ENCODE measurements around the gene DPYSL4.

The DPYSL4 gene

DNA sequence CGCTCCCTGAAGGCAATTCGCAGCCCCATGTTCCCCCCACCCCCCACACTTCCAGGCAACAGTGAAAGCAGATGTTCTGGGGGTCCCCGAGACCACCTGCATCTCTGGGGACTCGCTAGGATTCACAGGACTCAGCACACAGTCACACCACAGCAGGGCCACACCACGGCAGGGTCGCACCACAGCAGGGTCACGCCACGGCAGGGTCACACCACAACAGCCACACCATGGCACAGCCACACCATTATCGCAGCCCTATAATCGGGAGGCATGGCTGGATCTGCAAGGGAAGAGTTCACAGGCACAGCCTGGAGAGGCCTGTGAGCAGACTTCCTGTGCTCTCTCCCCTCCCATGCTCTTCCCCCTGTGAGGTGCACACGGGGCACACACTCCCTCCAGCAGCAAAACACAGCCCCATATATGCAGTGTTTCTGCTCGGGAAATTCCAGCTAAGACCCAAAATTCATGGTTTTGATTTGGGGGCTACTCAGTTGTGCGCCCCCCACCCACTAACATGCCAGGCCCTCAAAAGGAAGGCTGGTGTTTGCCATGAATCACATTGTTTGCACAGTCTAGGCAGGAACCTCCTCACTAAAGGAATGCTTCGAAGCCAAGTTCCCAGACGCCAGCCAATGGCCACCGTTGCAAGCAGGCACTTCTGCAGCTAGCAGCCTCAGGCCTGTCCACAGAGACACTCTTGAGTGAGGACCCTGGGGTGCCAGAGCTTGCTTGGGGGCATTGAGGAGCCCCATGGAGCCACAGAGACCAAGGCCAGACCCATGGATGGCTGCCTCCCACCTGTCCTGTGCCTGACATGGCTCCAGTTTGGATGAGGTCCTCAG, 7.0 kb upstream of the DPYSL4 start:
- Histone ChIP-seq H3K36me3 (ENCODE audit: control insufficient read depth, insufficient read depth, low read length) (no peaks in the 10 kb centered on the region), H3K27ac (ENCODE audit: low read depth, low read length) (no peak overlapping the region), H3K4me3 (ENCODE audit: low read length) (no peak overlapping the region), H3K9ac (ENCODE audit: low read length) (no peak overlapping the region), H3K27me3 (ENCODE audit: control insufficient read depth, insufficient read depth, low read length) (peaks cover 11% of the 10 kb centered on the region), H3K4me1 (ENCODE audit: control insufficient read depth, insufficient read depth, low read length) (no peaks in the 10 kb centered on the region)

DNA sequence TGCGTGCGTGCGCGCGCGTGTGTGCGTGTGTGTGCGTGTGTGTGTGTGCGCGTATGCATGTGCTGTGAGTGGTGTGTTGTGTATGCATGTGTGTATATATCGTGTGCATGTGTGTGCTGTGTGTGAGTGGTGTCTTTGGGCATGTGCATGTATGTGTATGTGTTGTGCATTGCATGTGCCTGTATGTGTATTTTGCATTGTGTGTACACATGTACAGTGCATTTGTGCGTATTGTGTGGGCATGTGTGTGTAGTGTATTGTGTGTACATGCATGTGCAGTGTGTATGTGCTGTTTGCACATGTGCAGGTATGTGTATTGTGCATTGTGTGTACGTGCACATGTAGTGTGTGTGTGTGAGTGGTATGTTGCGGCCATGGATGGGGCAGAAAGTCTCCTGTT, 6.0 kb upstream of the DPYSL4 start:
- H3K27ac ChIP-seq (ENCODE audit: low read depth, low read length) = no peak overlapping the region
- H3K4me3 ChIP-seq (ENCODE audit: low read length) = no peak overlapping the region
- H3K27me3 ChIP-seq (ENCODE audit: control insufficient read depth, insufficient read depth, low read length) = peaks cover 17% of the 10 kb centered on the region
- H3K36me3 ChIP-seq (ENCODE audit: control insufficient read depth, insufficient read depth, low read length) = no peaks in the 10 kb centered on the region
- H3K9ac ChIP-seq (ENCODE audit: low read length) = no peak overlapping the region
- no peaks in the 10 kb centered on the region for H3K4me1 ChIP-seq (ENCODE audit: control insufficient read depth, insufficient read depth, low read length)

DNA sequence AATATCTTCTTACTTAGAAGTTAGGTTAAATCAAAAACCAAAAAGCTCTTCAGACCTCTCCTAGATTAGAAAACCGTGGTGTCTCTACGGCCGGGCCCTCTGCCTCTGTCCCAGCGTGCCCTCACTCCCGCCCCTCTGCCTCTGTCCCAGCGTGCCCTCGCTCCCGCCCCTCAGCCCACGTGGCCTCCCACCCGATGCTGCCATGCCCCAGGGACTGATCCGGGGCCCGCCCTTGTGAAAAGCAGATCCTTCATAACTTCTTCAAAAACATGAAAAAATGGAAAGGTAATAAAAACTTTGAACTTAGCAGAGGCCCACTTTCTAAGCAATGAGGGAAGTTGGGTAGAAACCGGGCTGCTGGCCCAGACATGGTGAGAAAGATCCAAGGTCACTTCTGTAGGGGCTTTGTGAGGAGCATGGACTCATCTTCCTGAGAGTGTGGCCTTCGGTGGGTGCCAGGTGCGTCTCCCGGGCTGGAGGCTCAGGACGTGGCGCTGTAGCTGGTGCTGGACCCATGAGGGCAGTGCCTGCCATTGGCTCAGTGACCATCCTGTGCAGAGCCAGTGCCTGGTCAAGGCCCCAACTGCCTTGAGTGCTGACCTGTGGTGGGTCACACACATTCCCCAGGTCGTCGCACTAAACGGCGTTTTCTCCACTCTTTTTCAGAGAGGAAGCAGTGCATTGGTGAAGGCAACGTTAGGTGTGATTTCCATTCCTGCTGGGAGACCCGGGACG, 4.9 kb upstream of the DPYSL4 start:
- Histone ChIP-seq H3K9ac (ENCODE audit: low read length) (no peak overlapping the region), H3K27me3 (ENCODE audit: control insufficient read depth, insufficient read depth, low read length) (peaks cover 22% of the 10 kb centered on the region), H3K4me1 (ENCODE audit: control insufficient read depth, insufficient read depth, low read length) (no peaks in the 10 kb centered on the region), H3K4me3 (ENCODE audit: low read length) (no peak overlapping the region), H3K27ac (ENCODE audit: low read depth, low read length) (no peak overlapping the region), H3K36me3 (ENCODE audit: control insufficient read depth, insufficient read depth, low read length) (no peaks in the 10 kb centered on the region)

DNA sequence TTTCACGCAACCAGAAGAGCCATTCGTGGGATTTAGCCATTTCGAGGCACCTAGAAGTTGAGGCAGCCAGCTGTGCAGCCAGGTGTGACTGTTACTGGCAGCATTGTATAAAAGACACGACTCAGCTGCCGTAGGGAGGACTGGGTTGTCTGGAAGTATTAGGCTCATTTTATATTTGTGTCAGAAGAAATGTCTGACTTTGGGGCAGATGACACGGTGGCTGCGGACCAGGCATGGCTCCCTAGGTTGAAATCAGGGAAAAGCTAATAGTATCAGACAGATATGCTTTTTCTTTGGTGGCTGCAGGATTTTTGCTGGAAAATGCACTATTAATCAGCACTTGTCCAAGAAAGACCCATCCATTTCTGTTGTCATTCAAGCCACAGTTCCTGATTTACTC, 4.2 kb upstream of the DPYSL4 start:
- H3K27me3 ChIP-seq (ENCODE audit: control insufficient read depth, insufficient read depth, low read length) = peaks cover 21% of the 10 kb centered on the region
- H3K36me3 ChIP-seq (ENCODE audit: control insufficient read depth, insufficient read depth, low read length) = no peaks in the 10 kb centered on the region
- no peak overlapping the region for H3K9ac ChIP-seq (ENCODE audit: low read length)
- H3K4me1 ChIP-seq (ENCODE audit: control insufficient read depth, insufficient read depth, low read length) = no peaks in the 10 kb centered on the region
- no peak overlapping the region for H3K27ac ChIP-seq (ENCODE audit: low read depth, low read length)
- H3K4me3 ChIP-seq (ENCODE audit: low read length) = no peak overlapping the region

DNA sequence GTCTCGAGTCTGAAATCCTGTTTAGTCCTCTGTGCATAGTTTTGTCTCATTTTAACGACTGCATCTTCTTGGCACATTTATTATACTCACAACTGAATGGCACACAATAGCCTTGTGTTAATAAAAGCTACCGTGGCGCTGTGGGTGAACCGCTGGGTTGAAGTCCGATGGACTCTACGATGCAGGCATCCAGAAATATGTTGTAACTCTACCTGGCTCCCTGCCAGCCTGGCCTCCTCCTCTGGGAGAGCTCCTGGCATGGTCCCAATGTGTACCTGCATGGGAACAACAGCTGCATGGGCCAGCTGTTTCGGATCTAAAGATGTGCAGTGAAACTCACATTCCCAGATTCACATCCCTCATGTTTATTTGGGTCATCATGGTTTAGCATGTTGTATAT, 3.7 kb upstream of the DPYSL4 start:
- Histone ChIP-seq H3K27me3 (ENCODE audit: control insufficient read depth, insufficient read depth, low read length) (peaks cover 21% of the 10 kb centered on the region), H3K36me3 (ENCODE audit: control insufficient read depth, insufficient read depth, low read length) (no peaks in the 10 kb centered on the region), H3K4me1 (ENCODE audit: control insufficient read depth, insufficient read depth, low read length) (no peaks in the 10 kb centered on the region), H3K9ac (ENCODE audit: low read length) (no peak overlapping the region), H3K4me3 (ENCODE audit: low read length) (no peak overlapping the region), H3K27ac (ENCODE audit: low read depth, low read length) (no peak overlapping the region)

DNA sequence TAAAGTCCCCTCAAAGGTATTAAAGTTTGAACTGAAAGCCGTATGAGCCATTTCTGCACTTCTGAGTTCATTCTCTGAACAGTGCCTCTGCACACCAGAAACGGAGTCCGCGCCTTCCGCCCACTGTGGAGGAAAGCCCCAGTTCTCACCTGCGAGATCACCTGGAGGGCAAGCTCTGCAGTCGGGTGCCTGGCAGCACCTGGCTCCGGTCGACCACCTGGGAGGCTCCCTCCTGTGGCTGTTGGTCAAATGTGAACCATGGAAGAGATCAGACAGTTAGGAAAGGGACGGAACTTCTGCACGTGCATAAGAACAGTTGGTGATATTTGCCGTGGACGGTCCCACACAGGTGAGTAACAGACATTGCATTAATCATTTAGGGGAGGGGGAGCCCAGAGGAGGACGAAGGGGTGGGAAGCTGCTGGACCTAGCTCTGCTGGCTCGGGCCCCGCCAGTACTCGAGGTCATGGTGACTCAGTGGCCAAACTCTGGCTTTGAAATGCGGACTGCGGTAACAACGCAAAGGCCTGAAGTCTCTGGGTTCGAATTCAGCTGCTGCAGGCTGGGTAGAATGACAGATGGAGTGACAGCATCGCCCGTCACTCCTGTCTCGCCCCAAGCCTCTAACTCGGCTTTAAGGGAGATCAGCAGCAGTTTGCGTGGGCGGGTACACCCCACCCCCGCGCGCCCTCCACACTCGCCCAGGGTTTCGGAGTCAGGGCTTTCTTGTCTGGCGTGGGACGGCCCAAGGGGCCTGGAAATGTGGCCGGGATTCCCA, 1.7 kb upstream of the DPYSL4 start:
- H3K36me3 ChIP-seq (ENCODE audit: control insufficient read depth, insufficient read depth, low read length) = no peaks in the 10 kb centered on the region
- no peaks in the 10 kb centered on the region for H3K4me1 ChIP-seq (ENCODE audit: control insufficient read depth, insufficient read depth, low read length)
- no peak overlapping the region for H3K4me3 ChIP-seq (ENCODE audit: low read length)
- H3K9ac ChIP-seq (ENCODE audit: low read length) = no peak overlapping the region
- H3K27me3 ChIP-seq (ENCODE audit: control insufficient read depth, insufficient read depth, low read length) = peaks cover 26% of the 10 kb centered on the region
- no peak overlapping the region for H3K27ac ChIP-seq (ENCODE audit: low read depth, low read length)

DNA sequence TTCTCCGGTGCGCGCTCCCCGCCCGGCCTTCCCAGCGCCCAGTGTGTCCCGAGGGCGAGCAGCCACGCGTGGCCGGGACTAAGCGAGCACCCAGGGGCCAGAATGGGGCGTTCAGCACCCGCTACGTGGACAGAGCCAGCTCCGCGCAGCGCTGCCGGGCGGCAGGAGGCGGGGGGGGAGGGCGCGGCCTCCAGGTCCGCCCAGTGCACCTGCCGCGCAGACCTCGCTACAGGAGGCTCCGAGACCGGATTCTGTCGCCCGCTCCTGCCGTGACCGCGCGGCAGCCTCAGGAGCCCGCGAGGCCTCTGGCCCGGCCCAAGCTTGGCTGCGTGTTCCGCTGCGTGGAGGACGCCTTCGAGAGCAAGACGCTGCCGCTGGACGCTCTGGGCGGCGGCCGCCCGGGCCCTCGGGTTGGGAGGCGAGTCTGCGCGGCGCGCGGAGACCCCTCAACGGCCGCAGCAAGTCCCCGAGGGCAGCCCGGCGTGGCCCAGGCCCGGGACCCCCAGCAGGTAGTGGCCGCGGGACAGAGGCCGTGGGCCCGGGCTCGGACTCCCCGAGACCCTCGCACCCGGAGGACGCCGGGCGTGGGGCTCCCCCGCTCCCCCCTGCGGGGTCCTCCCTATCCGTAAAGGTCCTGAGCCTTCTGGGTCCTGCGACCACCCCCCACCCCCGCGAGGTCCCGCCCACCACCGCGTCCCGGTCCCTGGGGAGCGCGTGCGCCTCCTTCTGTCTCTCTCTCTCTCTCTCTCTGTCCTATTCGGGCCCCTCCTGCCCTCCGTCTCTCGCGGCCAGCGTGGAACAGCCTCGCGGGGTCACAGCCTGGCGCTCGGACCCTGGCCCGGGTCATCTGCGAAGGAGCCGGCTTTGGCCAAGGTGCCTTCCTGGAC, 904 bp upstream of the DPYSL4 start:
- H3K27me3 ChIP-seq (ENCODE audit: control insufficient read depth, insufficient read depth, low read length) = peaks cover 26% of the 10 kb centered on the region
- H3K9ac ChIP-seq (ENCODE audit: low read length) = no peak overlapping the region
- no peak overlapping the region for H3K27ac ChIP-seq (ENCODE audit: low read depth, low read length)
- H3K4me3 ChIP-seq (ENCODE audit: low read length) = peak overlapping the region; percentile 21
- no peaks in the 10 kb centered on the region for H3K4me1 ChIP-seq (ENCODE audit: control insufficient read depth, insufficient read depth, low read length)
- no peaks in the 10 kb centered on the region for H3K36me3 ChIP-seq (ENCODE audit: control insufficient read depth, insufficient read depth, low read length)

DNA sequence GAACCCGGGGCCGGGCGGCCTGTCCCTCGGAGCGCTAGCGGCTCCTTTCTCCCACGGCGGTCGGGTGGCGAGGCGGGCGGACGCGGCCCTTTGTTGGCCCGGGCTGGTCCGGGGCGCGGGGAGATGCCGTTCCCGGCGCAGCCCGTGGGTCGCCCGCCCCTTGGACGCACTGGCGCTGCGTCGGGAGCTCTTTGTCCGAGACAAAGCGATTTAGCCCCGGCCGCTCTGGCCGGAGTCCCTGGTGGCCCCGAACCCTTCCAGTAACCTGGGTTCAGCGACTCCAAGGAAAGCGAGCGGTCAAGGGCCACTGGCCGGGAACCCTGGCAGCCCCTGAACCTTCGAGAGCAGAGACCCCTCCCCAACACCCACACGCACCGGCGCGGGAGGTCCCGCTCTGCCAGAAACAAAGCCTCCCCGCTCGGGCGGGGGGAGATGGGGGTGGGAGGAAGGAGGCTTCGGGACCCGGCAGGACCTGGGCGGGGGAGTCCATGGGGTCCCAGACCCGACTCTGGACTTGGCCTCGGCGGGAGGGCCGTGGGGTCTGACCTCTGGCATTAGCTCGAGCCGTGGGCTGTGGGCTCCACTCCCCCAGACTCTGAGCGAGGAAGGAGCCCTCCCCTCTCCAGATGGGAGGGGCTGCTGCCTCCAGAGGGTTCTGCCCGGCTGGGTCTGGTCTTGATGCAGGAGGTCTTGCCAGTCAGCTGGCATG, 836 bp downstream of the DPYSL4 start:
- Histone ChIP-seq H3K9ac (ENCODE audit: low read length) (no peak overlapping the region), H3K36me3 (ENCODE audit: control insufficient read depth, insufficient read depth, low read length) (no peaks in the 10 kb centered on the region), H3K4me3 (ENCODE audit: low read length) (peak overlapping the region; percentile 15), H3K4me1 (ENCODE audit: control insufficient read depth, insufficient read depth, low read length) (no peaks in the 10 kb centered on the region), H3K27me3 (ENCODE audit: control insufficient read depth, insufficient read depth, low read length) (peaks cover 23% of the 10 kb centered on the region), H3K27ac (ENCODE audit: low read depth, low read length) (no peak overlapping the region)

DNA sequence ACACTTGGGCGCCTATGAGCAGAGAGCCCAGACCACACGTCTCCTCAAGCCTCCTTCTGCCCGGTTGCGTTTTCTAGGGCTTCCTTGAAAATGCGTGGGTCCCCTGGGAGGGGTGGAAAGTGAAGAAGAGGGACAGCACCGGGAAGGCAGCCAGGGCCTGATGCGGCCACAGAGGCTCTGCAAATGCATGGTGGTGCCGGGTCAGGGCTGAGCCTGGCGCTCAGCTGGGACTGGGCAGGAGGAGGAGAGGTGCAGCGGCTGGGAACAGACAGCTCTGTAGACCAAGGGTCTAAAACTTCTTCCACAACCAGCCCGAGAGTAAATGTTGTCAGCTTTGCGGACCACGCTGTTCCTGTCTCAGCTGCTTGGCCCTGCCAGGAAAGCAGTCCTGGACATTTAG, 1.6 kb downstream of the DPYSL4 start:
- no peak overlapping the region for H3K27ac ChIP-seq (ENCODE audit: low read depth, low read length)
- H3K27me3 ChIP-seq (ENCODE audit: control insufficient read depth, insufficient read depth, low read length) = peaks cover 23% of the 10 kb centered on the region
- no peak overlapping the region for H3K4me3 ChIP-seq (ENCODE audit: low read length)
- no peaks in the 10 kb centered on the region for H3K4me1 ChIP-seq (ENCODE audit: control insufficient read depth, insufficient read depth, low read length)
- no peaks in the 10 kb centered on the region for H3K36me3 ChIP-seq (ENCODE audit: control insufficient read depth, insufficient read depth, low read length)
- no peak overlapping the region for H3K9ac ChIP-seq (ENCODE audit: low read length)

DNA sequence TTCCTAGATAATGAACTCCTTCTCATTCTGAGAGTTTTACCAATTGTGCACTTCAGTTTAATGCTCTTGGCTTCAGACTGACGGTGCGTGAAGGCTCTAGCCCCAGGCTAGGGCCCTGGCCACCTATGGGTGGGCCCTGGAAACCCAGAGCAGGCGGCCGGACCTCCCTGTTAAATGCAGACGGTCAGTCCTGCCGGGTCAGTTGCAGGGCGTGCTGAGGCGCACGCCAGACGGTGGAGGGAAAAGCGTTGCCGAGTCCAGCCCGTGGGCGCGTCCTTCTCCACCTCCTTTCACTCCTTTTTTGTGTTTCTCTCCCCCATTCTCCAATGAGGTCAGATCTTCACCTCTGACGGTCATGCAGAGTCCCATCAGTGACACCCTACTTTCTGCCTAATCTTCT, 2.3 kb downstream of the DPYSL4 start:
- Histone ChIP-seq H3K27ac (ENCODE audit: low read depth, low read length) (no peak overlapping the region), H3K36me3 (ENCODE audit: control insufficient read depth, insufficient read depth, low read length) (no peaks in the 10 kb centered on the region), H3K4me1 (ENCODE audit: control insufficient read depth, insufficient read depth, low read length) (no peaks in the 10 kb centered on the region), H3K27me3 (ENCODE audit: control insufficient read depth, insufficient read depth, low read length) (peaks cover 23% of the 10 kb centered on the region), H3K9ac (ENCODE audit: low read length) (no peak overlapping the region), H3K4me3 (ENCODE audit: low read length) (no peak overlapping the region)

DNA sequence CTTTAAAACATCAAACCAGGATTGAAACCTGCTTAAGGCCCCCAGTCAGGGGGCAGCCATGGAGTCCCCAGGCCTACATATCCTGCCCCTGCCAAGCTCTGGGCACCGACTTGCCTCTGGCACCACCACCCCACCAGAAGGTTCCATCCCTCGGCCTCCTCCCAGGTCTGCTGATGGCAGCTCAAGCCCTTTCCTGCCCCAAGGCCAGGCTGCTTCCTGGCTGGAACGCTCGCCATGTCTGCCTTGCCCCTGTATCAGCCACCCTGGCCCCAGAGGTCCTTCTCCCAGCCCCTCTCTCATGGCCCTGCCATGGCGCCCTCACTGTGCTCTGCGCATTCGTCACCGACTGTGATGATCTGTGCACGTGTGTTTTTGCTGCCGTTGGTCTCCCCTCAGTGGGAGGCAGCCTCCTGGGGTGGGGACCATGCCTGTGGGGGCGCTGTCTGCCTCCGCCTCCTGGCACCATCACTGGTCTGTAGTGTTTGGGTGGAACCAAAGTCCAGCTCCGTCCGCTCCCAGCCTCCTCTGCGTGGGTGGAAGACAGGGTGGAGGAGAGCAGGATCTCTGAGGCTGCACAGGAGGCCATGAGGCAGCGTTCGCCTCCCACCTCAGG, 3.2 kb downstream of the DPYSL4 start:
- H3K9ac ChIP-seq (ENCODE audit: low read length) = no peak overlapping the region
- no peak overlapping the region for H3K4me3 ChIP-seq (ENCODE audit: low read length)
- no peaks in the 10 kb centered on the region for H3K4me1 ChIP-seq (ENCODE audit: control insufficient read depth, insufficient read depth, low read length)
- peaks cover 21% of the 10 kb centered on the region for H3K27me3 ChIP-seq (ENCODE audit: control insufficient read depth, insufficient read depth, low read length)
- no peaks in the 10 kb centered on the region for H3K36me3 ChIP-seq (ENCODE audit: control insufficient read depth, insufficient read depth, low read length)
- no peak overlapping the region for H3K27ac ChIP-seq (ENCODE audit: low read depth, low read length)
